ENCODE data around the gene PRRG1. TPM values are rescaled to one million over a fixed set of nuclear protein-coding genes. Genes with fewer than 3 reads are reported as not detected.

The PRRG1 gene
- total and polyA plus RNA-seq, 2 of the 13 experiments (the other 11 are each of a cell fraction or from before 2014, with no cell fraction given): 5.0 to 11.0 TPM

GRCh38 chrX:37434362-37434761 lies 85.2 kb downstream of the PRRG1 start:
- ATAC-seq (no peak), FAIRE-seq (peak; percentile 23), DNase-seq (ENCODE audit: low spot score) (no peak)
- TF ChIP-seq CBX1 (IDR thresholded peaks at IDR 0.05; ENCODE audit: low read depth) (no peak), TARDBP (CRISPR knock-in tag; IDR thresholded peaks at IDR 0.05) (no peak), SALL2 (CRISPR knock-in tag; IDR thresholded peaks at IDR 0.05) (no peak), ZNF207 (IDR thresholded peaks at IDR 0.05; ENCODE audit: borderline replicate concordance) (no peak), CTCF (CRISPR knock-in tag; IDR thresholded peaks at IDR 0.05) (peak; percentile 17; the same call in 1 of the 2 replicates), ZNF142 (CRISPR knock-in tag; IDR thresholded peaks at IDR 0.05) (no peak), NCOR1 (IDR thresholded peaks at IDR 0.05; ENCODE audit: borderline replicate concordance, low read length) (no peak)
- 100% methylated on average over 1 of the region's 1 CpG for WGBS (ENCODE audit: low lambda C conversion rate)
- no peak overlapping the region for H3K4me2 ChIP-seq (ENCODE audit: low read depth, low read length)
- no TSS peak for BruUV-seq (replicated peaks)
- intact Hi-C loops (cut with micrococcal nuclease; ENCODE audit: unreplicated experiment) (no loop called here), in situ Hi-C loops (cut with HindIII; ENCODE audit: extremely low pct_ligation_motif_present, low pct_unique_long_range_greater_than_20kb) (no loop called here)
- no peak overlapping the region for H3K4me3 ChIP-seq (replicated peaks in 1 of 3; ENCODE audit: insufficient read depth in 1 of 3, low read depth in 2 of 3, low read length in 3 of 3)
- no peaks in the 10 kb centered on the region for H3K9me3 ChIP-seq (ENCODE audit: low read length)
- ChIA-PET POLR2A (no interaction called here), CTCF (ENCODE audit: low intra/inter-chr PET ratio, low total read pairs) (no interaction called here)
- H3K27ac ChIP-seq (ENCODE audit: extremely low read length, insufficient read depth, low read length): no peak overlapping the region
- H3K9ac ChIP-seq (ENCODE audit: insufficient read depth, low read depth, low read length): no peak overlapping the region
- H4K20me1 ChIP-seq (ENCODE audit: insufficient read depth, low read length): no peaks in the 10 kb centered on the region
- no peaks in the 10 kb centered on the region for H3K27me3 ChIP-seq (ENCODE audit: control insufficient read depth in 1 of 2, insufficient read depth in 2 of 2, low read length in 2 of 2)
- H3K79me2 ChIP-seq (ENCODE audit: insufficient read depth, low read length): no peaks in the 10 kb centered on the region
- H3K36me3 ChIP-seq (replicated peaks in 1 of 2; ENCODE audit: control insufficient read depth in 1 of 2, insufficient read depth in 2 of 2, low read length in 2 of 2): no peaks in the 10 kb centered on the region
- H3K4me1 ChIP-seq (ENCODE audit: insufficient read depth, low read length): 0 out of 2 replicates have a peak, but pooled peaks cover 6% of the 10 kb centered on the region
- H2AFZ ChIP-seq (ENCODE audit: low read length): no peak overlapping the region

All from HepG2 (cell line).